ENCODE measurements around the gene IPO11.

IPO11 gene

DNA sequence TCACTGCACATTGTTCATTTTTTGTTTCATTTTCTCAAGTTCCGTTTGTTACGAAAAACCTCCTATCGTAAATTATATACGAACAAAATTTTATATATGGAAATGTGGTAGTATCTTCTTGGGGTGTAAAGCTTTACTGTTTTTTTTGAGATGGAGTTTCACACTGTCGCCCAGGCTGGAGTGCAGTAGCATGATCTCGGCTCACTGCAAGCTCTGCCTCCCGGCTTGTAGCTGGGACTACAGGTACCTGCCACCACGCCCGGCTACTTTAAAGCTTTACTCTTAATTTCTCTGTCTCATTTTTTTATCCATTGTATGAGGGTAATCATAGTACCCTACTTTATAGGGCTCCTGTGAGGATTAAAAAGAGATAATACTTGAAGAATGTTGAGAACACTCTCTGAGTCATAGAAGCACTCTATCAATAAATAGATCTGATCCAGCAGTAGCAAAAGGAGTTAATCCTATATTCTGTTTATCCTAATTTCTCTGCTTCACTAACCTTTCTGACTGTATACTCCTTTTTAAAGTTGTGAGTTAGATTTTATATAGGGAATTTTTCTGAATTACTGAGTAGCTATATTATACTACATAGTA is 160.5 kb downstream of the IPO11 start:
- no peak for DNase-seq (ENCODE audit: low spot score)

DNA sequence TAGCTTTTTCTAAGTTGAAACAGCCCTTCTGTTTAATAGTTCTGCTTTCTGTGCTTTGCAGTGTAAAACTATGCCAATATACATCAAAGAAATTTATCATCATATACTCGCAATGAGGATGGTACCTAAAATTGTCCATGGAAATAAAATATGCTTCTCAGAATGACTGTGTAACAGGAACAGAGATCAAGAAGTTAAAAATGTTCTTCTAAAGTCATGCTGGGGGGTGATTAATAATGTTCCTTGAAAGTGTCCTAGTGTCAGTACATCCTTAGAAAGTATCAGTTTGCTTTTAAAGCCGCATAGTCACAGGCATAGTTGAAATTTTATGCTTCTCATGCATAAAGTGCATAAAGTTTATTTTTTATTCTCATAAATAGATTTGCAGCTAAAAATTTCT is 162.0 kb downstream of the IPO11 start:
- DNase-seq (ENCODE audit: low spot score): no peak

DNA sequence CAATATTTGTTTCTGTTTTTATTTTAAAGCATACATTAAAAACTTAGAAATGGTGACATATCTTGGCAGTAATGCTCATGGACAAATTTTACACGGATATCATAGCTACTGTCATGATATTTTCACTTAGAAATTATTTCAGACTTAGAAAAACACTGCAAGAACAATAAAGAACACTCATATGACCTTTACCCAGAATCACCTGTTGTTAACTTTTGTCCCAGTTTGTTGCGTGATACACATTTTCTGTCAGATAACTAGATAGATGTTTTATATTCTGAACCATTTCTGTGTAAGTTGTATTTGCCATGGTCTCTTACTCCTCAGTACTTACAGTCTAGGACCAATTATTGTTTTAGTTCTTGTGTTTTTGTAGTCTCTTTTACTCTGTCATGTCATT is 162.5 kb downstream of the IPO11 start:
- no peak for DNase-seq (ENCODE audit: low spot score)

DNA sequence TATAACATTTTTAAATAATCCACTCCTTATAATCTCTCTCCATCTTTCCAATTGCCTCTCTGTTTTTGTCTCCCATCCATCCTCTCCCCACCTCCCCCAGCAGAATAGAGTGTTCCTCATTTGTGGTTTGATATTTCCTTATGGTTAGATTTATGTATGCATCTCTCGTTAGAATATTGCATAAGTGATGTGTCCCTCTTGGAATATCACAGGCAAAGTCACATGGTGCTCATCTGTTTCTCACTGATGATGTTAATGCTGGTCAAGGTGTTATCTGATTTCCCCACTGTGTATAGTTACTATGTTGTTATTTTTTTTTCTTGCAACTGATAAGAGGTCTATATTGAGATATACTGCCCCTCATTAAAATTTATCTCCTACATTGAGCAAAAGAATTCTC is 162.9 kb downstream of the IPO11 start:
- DNase-seq (ENCODE audit: low spot score): no peak

DNA sequence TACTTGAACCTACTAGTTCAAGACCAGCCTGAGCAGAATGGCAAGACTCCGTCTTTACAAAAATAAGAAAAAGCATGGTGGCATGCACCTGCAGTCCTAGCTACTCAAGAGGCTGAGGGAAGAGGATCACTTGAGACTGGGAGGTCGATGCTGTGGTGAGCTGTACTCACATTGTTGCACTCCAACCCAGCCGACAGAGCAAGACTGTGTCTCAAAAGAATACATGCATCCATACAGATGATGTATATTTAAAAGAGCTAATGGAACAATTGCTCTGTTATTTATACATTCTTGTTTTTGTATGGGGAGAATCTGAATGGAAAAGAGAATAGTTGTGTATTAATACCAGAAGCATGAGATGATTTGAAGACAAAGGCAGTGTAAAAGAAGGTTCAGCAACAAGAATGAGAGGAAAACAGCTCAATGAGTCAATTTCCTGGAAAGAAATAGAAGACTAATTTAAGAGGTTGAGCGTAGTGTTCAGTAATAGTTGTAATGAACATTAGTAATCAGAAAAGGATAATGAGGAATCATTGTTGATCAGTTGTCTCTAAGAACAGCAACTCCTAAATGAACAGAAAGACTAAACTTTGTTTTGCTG is 164.1 kb downstream of the IPO11 start:
- DNase-seq (ENCODE audit: low spot score): no peak

DNA sequence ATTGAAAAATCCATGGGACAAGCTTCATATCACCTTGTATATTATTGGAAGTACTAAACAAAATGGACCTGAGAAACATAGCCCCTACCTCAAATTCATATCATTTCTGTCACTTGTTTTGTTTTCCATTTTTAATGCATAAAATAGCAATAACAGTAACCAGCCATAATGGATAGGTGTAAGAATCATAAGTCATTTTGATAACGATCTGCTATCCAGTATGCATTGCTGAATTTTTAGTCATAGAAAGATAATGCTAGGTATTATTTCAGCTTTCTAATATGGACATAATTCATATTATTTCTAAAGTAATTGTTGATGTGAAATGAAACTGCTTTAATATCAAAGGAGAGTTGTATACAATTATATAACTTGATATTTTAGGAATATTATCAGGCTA is 164.9 kb downstream of the IPO11 start:
- no peak for DNase-seq (ENCODE audit: low spot score)

DNA sequence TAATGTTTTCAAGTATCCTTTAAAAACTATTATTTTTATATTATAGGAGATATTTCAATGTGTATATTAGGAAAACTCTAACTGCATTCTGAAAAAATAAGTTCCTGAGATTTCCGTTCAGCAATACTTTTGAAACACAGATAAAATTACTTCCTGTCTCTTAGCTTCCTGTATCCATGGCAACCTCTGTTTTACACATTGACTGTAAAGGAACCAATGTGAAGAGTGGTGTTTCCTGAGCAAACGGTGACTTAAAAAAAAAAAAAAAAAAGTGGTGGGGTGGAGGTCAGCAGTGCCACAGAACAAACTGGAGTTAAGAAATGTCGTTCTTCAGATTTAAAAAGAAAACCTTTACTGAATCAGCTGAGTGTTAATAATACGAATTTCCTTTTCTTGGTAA is 166.0 kb downstream of the IPO11 start, which contains the start of gene LRRC70:
Gene LRRC70, plus strand, starts transcription at position 280 of the 400 bp plus-strand sequence. CDS start 620 bp downstream, outside the sequence.
- no peak for DNase-seq (ENCODE audit: low spot score)

DNA sequence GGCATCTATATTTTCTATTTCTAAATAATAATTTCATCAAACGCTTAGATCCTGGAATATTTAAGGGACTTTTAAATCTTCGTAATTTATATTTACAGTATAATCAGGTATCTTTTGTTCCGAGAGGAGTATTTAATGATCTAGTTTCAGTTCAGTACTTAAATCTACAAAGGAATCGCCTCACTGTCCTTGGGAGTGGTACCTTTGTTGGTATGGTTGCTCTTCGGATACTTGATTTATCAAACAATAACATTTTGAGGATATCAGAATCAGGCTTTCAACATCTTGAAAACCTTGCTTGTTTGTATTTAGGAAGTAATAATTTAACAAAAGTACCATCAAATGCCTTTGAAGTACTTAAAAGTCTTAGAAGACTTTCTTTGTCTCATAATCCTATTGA is 167.2 kb downstream of the IPO11 start:
- DNase-seq (ENCODE audit: low spot score): no peak

DNA sequence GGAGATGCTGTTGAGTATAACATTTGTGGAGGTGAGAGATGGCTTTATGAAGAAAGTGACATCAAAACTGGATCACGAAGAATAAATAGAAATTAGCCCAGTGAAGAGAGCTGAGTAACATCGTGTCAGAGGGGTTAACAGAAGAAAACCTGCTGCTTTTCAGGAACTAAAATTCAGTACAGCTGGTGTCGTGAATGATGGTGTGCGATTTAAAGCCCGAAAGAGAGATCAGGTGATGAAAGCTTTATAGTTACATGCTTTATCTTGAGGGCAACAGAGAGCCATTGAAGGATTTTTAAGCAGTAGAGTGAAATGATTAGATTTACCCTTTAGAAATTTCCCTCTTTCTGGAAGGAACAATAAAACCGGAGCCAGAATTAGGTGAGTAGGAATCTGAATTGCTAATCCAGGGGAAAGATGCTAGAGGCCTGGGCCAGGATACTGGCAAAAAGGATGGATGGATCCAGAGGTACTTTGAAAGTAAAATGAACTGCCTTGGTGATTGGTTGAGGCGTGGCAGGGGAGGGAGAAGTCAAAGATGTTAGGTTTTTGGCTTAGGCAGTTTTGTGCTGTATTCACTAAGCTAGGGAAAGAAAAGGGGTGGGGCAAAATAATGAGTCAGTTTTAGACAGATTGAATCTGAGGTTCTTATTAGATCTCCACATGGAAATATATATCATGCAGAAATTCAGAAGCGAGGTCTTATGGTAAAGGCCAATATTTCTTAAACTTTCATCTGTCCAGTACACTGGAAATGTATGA is 169.5 kb downstream of the IPO11 start:
- peak; percentile 8 for DNase-seq (ENCODE audit: low spot score)

DNA sequence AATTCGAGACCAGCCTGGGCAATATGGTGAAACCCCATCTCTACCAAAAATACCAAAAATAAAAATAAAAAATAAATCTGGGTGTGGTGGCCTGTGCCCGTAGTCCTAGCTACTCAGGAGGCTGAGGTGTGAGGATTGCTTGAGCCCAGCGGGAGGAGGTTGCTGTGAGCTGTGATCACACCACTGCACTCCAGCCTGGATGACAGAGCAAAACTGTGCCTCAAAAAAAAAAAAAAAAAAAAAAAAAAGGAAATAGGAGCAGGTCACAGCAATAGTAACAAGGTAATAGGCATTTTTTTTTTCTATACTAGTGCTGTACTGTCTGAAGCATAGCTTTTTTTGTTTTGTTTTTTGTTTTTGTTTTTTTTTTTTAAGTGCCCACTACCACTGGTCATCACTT is 171.8 kb downstream of the IPO11 start:
- no peak for DNase-seq (ENCODE audit: low spot score)

DNA sequence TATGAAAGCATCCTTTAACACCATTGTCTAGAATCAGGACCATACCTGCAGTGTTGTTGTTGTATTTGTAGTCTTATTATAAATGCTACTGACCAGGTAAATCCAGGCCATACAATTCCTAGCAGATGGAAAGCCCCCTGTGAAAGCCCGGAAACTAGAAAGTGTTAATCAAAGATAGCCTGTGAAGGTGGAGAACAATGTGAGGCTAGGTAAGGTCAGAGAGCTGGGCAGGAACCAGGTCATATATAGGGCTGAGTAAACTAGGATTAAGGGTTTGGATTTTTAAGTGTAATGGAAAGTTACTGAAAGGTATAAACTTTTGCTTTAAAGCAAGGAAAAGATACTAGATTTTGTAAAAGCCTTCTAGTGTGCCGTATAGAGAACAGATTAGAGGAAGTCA is 172.7 kb downstream of the IPO11 start:
- no peak for DNase-seq (ENCODE audit: low spot score)

DNA sequence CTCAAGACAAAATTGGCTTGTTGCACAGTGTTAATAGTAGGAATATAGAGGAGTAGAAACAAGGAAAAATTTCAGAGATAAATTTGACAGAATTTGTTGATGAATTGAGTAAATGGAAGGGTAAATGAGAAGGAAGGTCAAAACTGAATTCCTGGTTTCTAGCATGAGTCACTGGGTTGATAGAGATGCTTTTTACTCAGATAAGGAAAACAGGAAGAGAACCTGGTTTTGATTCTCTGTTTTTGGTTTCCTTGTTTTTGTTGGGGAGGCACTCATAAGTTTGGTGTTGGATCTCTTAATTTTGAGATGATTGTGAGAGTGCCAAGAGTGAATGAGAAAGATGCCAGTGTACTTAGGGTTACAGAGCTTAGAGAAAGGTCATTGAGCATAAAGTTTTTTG is 173.2 kb downstream of the IPO11 start:
- DNase-seq (ENCODE audit: low spot score): no peak

DNA sequence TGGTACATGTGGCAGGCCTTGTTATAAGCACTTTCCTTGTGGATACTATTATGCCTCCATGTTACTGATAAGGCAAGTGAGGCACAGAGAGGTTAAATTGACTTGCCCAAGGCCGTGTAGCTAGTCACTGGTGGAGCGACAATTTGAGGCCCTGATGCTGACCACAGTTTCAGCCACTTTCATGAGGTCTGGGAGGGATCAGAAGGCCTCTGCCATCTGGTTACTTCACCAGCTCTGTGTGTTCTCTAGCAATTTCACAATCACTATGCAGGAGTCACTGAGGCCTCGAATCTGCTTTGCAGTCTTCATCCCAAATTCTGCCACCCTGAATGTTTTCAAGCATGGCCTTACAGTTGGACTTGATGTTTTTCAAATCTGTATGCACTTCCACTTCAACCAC is 175.2 kb downstream of the IPO11 start:
- DNase-seq (ENCODE audit: low spot score): no peak

DNA sequence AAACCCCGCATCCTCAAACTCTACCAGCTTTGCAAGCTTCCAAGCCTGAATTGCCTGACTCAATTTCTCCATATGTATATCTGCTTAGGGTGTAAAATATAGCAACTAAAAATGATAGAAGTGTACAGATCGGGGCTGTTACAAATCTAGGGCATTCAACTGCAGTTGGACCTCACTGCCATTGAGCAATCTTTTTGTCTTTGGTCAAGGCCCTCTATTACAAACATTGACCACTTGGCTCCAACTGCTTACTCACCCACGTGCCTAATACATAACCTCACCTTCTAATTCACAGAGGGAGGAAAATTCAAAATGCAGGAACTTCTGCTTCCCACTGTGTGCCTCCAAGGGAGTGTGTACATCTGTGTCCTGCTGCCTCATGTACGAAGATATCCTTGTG is 176.1 kb downstream of the IPO11 start:
- DNase-seq (ENCODE audit: low spot score): no peak

DNA sequence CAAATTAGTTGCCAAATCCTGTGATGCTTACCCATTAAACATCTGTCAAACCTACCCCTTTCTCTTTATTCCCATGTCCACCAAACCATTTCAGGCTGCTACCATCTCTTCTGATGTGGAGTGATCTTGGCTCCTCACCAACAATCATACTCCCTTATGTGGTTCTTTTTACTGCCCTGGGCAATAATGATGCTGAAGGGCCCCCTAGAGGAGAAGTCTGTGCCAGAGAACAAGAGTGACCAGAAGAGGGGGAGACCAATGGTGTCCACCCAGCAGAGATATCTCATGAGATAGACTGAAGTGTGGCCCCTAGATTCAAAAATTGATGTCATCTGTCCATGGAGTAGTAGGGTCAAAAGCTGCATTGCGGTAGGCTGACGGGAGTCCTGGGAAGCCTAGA is 176.9 kb downstream of the IPO11 start:
- DNase-seq (ENCODE audit: low spot score): no peak

DNA sequence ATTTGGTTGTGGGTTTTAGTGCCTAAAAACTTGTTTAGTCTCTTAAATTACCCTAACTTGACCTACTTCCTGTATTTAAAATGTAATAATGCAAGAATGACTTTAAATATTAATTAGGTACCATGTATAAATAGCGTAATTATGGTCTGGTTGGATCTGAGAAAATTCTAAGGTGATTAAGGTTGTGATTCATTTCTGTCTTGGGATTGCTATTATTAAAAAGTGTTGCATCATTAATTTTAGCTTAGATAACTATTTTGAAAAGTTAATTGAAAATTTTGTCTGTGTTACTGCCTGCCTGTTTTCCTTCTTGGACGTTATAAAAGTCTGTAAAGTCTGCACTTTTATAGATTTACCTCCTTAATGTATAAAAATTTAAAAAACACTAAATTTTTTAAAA is 177.8 kb downstream of the IPO11 start:
- DNase-seq (ENCODE audit: low spot score): no peak

DNA sequence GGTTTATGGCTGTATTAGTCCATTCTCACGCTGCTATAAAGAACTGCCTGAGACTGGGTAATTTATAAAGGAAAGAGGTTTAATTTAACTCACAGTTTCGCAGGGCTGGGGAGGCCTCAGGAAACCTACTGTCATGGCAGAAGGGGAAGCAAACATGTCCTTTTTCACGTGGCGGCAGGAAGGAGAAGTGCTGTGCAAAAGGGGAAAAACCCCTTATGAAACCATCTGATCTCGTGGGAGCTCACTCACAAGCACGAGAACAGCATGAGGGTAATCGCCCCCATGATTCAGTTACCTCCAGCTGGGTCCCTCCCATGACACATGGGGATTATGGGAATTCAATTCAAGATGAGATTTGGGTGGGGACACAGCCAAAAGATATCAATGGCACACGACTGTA is 180.0 kb downstream of the IPO11 start:
- DNase-seq (ENCODE audit: low spot score): no peak

DNA sequence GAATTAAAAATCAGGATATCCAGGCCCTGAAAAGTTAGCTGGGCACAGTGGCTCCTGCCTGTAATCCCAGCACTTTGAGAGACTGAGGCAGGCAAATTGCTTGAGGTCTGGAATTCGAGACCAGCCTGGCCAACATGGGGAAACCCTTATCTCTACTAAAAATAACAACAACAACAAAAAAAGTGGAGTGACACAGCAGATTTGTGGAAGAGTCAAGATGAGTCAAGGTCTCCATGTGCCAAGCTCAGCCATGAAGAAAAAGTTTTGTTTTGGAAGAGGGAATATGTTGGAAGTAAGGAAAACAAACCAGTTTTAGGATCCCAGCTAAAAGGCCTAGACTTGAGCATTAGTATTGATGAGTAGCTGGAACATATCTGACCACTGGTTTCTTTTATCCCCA is 180.8 kb downstream of the IPO11 start:
- peak; percentile 10 for DNase-seq (ENCODE audit: low spot score)

DNA sequence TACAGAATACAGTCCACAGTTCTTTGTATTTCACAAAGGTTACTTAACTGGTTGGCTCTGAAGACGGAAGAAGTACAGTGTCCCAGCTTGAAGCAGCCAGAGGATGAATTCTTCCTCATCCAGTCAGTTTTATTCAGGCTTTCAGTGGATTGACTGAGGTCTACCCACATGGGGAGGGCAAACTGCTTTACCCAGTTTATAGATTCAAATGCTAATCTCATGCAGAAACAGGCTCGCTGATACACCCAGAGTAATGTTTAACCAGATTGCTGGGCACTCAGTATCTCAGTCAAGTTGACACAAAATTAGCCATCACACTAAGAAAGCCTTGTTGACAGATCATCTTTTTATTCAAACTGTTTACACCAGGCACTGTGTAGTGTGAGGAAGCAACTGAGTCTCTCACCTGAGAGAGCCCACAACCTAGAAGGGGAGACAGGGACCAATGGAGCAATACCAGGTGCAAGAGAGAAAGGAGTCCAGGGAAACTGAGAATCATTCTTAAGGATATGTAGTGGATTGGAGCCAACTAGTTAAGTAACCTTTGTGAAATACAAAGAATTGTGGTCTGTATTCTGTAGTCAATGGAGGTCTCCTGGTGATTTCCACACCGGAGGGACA is 181.9 kb downstream of the IPO11 start:
- DNase-seq (ENCODE audit: low spot score): no peak

DNA sequence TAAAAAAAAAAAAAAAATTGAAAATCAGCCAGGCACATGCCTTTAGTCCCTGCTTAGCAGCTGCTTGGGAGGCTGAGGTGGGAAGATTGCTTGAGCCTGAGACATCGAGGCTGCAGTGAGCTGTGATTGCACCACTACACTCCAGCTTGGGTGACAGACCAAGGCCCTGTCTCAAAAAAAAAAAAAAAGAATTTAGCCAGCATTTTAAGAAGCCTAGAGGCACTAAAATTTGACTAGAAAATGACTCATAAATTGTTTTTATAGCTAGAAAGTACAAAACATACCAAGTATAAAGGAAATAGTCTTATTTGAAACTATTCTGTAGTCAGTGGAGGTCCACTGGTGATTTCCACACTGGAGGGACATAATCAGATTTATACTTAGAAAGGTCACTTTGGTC is 183.5 kb downstream of the IPO11 start:
- DNase-seq (ENCODE audit: low spot score): peak; percentile 6

DNA sequence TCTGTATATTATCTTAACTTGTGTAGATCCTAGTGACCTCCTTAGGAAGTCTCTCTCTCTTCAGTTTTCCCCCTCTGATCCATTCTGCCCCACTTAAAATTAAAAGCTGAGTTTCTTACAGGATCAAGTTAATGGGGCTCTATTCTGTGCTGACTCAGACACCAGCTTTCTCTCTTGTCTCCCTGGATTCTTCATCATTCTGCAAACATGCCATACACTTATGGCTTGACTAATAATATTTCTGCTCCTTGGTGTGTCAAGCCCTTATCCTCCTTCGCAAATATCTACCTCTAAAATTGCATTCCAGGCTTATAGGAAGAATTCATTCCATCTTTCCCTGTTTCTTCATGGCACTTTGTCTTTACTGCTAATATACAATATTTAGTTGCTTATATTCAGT is 184.1 kb downstream of the IPO11 start:
- no peak for DNase-seq (ENCODE audit: low spot score)

DNA sequence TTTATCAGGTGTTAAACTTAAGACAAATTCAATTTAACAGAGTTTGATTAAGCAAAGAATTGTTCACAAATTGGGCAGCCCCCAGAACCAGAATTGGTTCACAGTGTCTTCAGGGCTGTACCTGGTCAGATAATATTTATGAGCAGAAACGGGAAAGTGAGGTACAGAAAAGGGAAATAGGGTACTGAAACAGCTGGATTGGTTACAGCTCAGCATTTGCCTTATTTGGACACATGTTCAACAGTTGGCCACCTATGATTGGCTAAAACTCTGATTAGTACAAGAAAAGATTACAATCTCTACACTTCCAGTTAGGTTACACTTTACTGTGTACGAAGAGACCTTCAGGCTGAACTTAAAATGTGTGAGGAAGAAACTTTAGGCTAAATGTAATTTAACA is 184.8 kb downstream of the IPO11 start:
- no peak for DNase-seq (ENCODE audit: low spot score)
